GM12801 (cell line): ENCODE results near the gene SGPP2.

ENCODE experiments used
- TF ChIP-seq, protein P1 (sequence below): IDR thresholded peaks from one replicate; pipeline ENCODE4 v1.5.1; 2011; ENCODE audit warnings: control low read depth; ENCODE audit not compliant: insufficient read length; ENCODE audit errors: extremely low read depth

Gene SGPP2

DNA sequence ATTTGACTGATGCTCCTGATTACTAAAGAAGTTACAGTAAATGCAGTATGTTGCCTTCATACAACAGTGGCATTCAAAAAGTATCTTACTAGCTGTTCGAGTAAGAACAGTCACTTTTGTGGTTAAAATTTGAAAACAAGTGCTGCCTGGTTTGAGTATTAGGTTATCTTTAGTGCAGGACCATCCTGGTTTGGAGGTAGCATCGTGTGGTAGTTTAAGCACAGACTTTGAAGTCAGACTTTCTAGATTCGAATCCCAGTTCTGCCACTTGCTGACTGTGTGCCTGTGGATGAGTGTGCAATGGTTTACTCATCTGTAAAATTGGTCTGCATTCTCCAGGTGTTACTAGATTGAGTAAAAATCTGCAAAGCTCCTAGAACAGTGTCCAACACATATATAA lies 96.8 kb downstream of the SGPP2 start:
- TF ChIP-seq, protein P1, sequence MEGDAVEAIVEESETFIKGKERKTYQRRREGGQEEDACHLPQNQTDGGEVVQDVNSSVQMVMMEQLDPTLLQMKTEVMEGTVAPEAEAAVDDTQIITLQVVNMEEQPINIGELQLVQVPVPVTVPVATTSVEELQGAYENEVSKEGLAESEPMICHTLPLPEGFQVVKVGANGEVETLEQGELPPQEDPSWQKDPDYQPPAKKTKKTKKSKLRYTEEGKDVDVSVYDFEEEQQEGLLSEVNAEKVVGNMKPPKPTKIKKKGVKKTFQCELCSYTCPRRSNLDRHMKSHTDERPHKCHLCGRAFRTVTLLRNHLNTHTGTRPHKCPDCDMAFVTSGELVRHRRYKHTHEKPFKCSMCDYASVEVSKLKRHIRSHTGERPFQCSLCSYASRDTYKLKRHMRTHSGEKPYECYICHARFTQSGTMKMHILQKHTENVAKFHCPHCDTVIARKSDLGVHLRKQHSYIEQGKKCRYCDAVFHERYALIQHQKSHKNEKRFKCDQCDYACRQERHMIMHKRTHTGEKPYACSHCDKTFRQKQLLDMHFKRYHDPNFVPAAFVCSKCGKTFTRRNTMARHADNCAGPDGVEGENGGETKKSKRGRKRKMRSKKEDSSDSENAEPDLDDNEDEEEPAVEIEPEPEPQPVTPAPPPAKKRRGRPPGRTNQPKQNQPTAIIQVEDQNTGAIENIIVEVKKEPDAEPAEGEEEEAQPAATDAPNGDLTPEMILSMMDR = no peak

DNA sequence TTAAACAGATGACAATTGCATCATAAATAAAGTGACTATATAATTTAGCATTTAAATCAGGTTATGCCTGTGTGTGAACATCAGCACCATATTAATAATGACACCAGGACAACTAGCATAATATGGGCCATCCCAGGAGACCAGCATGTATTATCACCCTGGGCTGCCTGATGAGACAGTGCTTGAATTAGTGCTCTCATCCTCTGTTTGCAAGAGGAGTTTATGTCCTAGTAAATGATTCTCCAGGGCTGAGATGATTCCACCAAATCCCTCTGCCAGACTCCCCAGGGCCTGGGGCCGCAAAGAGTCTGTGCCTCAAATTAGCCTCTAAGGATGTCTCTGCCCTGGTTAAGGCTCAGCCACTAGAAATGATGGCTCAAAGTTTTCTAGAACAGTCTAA lies 97.7 kb downstream of the SGPP2 start:
- TF ChIP-seq, protein P1 = no peak

DNA sequence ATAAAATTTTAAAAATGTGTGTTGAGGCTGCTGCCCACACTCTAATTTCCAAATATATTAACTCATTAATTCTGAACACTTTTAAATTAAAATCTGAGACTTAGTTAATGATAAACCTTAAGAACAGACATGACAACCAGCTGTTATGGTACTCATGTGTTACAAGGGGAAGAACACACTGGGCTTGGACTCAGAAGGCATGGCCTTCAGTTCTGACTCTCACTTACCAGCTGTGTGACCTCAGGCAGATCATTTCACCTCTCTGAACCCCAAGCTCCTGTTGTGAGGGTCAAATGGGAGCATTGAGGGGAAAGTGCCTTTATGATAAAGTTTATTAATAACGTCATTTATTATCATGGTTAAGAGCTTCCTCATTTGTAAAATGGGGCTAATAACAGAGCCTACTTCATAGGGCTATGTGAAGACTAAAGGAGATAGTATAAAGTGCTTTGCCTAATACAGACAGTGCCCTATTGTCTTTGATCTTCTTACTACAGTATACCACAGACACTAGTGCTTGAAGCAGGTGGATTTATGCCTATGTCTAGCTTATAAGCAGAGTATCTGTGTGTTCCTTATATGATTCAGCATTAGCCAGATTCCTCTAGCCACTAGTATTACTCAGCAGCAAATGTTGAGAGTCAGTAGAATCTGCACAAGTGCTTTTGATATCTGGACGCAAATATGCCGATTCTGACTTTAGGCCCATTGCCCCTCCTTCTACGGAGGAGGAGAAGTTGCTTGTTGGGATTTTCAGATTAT lies 99.6 kb downstream of the SGPP2 start:
- TF ChIP-seq, protein P1 = no peak

DNA sequence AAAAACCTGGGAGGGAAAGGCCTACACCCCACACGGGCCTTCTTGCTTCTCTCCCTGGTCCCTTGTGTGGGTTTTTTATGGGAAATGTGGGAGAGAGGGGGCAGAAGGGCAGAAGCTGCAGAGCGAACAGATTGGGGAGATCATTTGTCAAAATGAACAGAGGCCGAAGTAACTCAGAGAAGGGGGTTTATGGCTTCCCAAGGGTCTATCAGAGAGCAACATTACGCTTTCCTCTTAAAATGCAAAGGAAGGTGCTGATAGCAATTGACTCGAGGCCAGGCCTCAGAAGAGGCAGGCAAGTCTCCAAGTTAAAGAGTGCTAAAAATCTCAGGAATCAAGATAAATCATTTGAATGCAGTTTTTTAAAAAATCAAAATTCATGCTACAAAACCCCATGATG lies 101.5 kb downstream of the SGPP2 start:
- TF ChIP-seq, protein P1 = no peak

DNA sequence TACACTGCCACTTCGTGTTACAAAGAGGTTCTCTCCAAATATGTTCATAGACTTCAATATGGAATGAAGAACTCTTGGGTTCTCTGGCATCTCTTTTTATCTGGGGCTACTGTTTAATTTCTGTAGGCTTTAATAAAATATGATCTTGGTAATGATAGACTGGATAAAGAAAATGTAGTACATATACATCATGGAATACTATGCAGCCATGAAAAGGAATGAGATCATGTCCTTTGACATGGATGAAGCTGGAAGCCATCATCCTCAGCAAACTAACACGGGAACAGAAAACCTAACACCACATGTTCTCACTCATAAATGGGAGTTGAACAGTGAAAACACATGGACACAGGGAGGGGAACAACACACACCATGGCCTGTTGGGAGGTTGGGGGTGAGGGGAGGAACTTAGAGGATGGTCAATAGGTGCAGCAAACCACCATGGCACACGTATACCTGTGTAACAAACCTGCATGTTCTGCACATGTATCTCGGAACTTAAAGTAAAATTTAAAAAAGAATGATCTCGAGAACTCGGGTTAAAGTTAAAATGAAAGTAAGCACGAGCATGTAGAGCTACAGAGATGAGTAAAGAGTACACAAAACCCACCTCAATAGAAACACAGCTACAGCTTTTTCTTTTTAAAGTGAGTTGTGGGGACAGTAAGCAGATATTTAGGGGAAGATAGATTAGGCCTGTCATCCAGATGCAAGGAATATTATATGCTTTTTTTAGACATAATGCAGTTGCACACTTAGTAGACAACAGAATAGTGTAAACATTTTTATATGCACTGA lies 102.3 kb downstream of the SGPP2 start:
- TF ChIP-seq, protein P1 = no peak

DNA sequence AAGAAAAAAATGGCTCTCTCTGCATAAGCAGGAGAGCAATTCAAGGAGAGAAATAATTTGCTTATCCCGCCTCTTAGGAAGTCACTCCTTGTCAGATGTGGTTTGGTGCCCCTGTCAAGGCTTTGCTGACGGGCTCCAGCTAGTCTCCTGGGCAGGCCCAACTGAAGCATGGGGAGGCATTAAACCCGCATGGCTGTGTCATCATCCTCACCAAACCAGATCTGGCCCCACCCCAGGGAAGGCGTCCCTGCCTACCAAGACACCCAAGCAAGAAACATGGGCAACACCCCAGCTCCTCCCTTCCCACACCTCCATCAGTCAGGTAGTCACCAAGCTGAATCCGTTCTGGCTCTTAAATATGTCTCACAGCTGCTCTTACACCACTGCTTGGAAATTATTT lies 108.0 kb downstream of the SGPP2 start:
- TF ChIP-seq, protein P1 = no peak

DNA sequence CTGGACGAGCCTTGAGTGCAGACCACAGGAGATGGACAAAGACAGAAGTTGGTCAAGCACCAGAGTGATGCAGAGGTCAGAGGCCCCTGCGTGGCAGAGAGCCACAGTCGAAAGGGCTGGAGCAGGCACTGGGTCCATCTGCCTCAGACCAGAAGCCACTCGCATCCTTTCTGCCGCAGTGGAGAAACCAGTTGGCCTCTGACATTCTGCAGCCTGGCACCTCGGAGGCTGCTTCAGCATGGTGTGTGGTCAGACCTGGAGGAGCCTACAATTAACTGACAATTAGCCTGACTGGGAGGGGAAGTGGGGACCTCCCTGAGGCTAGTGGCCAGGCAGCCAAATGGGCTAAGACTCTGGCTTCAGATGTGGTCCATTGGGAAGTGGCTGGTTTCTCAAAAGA lies 111.1 kb downstream of the SGPP2 start:
- TF ChIP-seq, protein P1 = no peak
